Suprapubic skin (tissue), 4 donors: ENCODE data around the gene ZNF425. TPM values are rescaled to one million over a fixed set of nuclear protein-coding genes. Genes with fewer than 3 reads are reported as not detected.

ENCODE experiments used
- DNase-seq, 2 donors: peaks; one replicate each; pipeline ENCODE4 v3.0.0-alpha.2; 2019; ENCODE audit warnings: low spot score in 2 of 2
- H3K27ac ChIP-seq: fragments of 200-600 bp; sonication (generic); one replicate; pipeline ENCODE4 v1.5.1; 2019
- H3K27me3 ChIP-seq: fragments of 200-600 bp; sonication (generic); one replicate; pipeline ENCODE4 v1.5.1; 2019
- H3K36me3 ChIP-seq: fragments of 200-600 bp; sonication (generic); one replicate; pipeline ENCODE4 v1.5.1; 2019
- H3K4me1 ChIP-seq: fragments of 200-600 bp; sonication (generic); one replicate; pipeline ENCODE4 v1.5.1; 2019
- H3K4me3 ChIP-seq: fragments of 200-600 bp; sonication (generic); one replicate; pipeline ENCODE4 v1.5.1; 2019; ENCODE audit warnings: mild to moderate bottlenecking
- H3K9me3 ChIP-seq: fragments of 200-600 bp; sonication (generic); one replicate; pipeline ENCODE4 v1.5.1; 2019
- CTCF ChIP-seq, 2 donors: fragments of 200-600 bp in 1 of 2; fragments of 450-650 bp in 1 of 2; sonication (generic) in 1 of 2; IDR thresholded peaks; one replicate each; pipeline ENCODE4 v1.5.1; 2016 to 2019; ENCODE audit warnings: antibody characterized with exemption in 2 of 2, mild to moderate bottlenecking in 1 of 2, moderate library complexity in 1 of 2
- EP300 ChIP-seq: sonication (generic); formaldehyde crosslinking; IDR thresholded peaks from one replicate; pipeline ENCODE4 v1.6.1; 2017; ENCODE audit warnings: antibody characterized with exemption
- POLR2A ChIP-seq, 2 donors: fragments of 450-650 bp; IDR thresholded peaks; one replicate each; pipeline ENCODE4 v1.6.1; 2017; ENCODE audit warnings: antibody characterized with exemption in 2 of 2, mild to moderate bottlenecking in 2 of 2, moderate library complexity in 2 of 2
- POLR2AphosphoS5 ChIP-seq, 3 donors: sonication (generic); formaldehyde crosslinking; IDR thresholded peaks; one replicate each; pipeline ENCODE4 v1.6.1; 2017; ENCODE audit warnings: antibody characterized with exemption in 3 of 3
- WGBS: methylation state at CpG from one replicate; pipeline ENCODE4 v1.1.5; 2018; 5-methylcytosine and 5-hydroxymethylcytosine counted together
- total RNA-seq, 4 donors: library from RNA; depleted of rRNA; stranded (reverse); fragments of >200 nt; gene quantifications; one replicate each; pipeline ENCODE4 v1.1.0, GENCODE V29; 2016

Gene ZNF425
- total RNA-seq, 4 donors from 2014 or later: 2.6 to 5.9 (median 3.7) TPM

- H3K36me3 ChIP-seq: no peaks in the 10 kb centered on the region
- H3K9me3 ChIP-seq: no peaks in the 10 kb centered on the region
- TF ChIP-seq POLR2AphosphoS5 (IDR thresholded peaks at IDR 0.05): no peak
- no peak for TF ChIP-seq POLR2A (IDR thresholded peaks at IDR 0.05)
- no peaks in the 10 kb centered on the region for H3K27me3 ChIP-seq
- 94% methylated on average over 2 of the region's 2 CpGs for WGBS
- H3K4me3 ChIP-seq: no peak overlapping the region
- peaks cover 6% of the 10 kb centered on the region for H3K4me1 ChIP-seq
- DNase-seq: no peak
- no peak overlapping the region for H3K27ac ChIP-seq
Measured at GRCh38 chr7:149084407-149084806, 41.7 kb downstream of the ZNF425 start.

GRCh38 chr7:149081914-149082313 lies 44.2 kb downstream of the ZNF425 start:
- DNase-seq: no peak

GRCh38 chr7:149077594-149077993 lies 48.5 kb downstream of the ZNF425 start:
- H3K4me3 ChIP-seq: no peak overlapping the region
- no peaks in the 10 kb centered on the region for H3K27me3 ChIP-seq
- H3K4me1 ChIP-seq: peaks cover 10% of the 10 kb centered on the region
- 85% methylated on average over 9 of the region's 9 CpGs for WGBS
- no peaks in the 10 kb centered on the region for H3K9me3 ChIP-seq
- peaks cover 3% of the 10 kb centered on the region for H3K36me3 ChIP-seq
- TF ChIP-seq POLR2A (IDR thresholded peaks at IDR 0.05) (no peak), POLR2AphosphoS5 (IDR thresholded peaks at IDR 0.05) (no peak), EP300 (no peak), CTCF (IDR thresholded peaks at IDR 0.05) (no peak)
- no peak overlapping the region for H3K27ac ChIP-seq
- no peak for DNase-seq

More at GRCh38 chr7:149081914-149082313, 44.2 kb downstream of the ZNF425 start:
- H3K27me3 ChIP-seq: no peaks in the 10 kb centered on the region
- WGBS: 94% methylated on average over 6 of the region's 6 CpGs
- no peaks in the 10 kb centered on the region for H3K36me3 ChIP-seq
- no peaks in the 10 kb centered on the region for H3K9me3 ChIP-seq
- H3K4me3 ChIP-seq: no peak overlapping the region
- H3K27ac ChIP-seq: no peak overlapping the region
- TF ChIP-seq POLR2A (IDR thresholded peaks at IDR 0.05): no peak
- TF ChIP-seq CTCF (IDR thresholded peaks at IDR 0.05): no peak
- no peak for TF ChIP-seq EP300
- TF ChIP-seq POLR2AphosphoS5 (IDR thresholded peaks at IDR 0.05): no peak
- H3K4me1 ChIP-seq: no peaks in the 10 kb centered on the region

- WGBS: 91% methylated on average over 2 of the region's 2 CpGs
Measured at GRCh38 chr7:149075286-149075685, 50.8 kb downstream of the ZNF425 start.

GRCh38 chr7:149074116-149074885 lies 51.8 kb downstream of the ZNF425 start:
- Histone ChIP-seq H3K27me3 (no peaks in the 10 kb centered on the region), H3K36me3 (peaks cover 30% of the 10 kb centered on the region), H3K27ac (peak overlapping the region; percentile 71), H3K4me1 (peaks cover 10% of the 10 kb centered on the region), H3K4me3 (no peak overlapping the region), H3K9me3 (no peaks in the 10 kb centered on the region)
- DNase-seq: no peak
- TF ChIP-seq POLR2AphosphoS5 (IDR thresholded peaks at IDR 0.05) (no peak), POLR2A (IDR thresholded peaks at IDR 0.05) (no peak), CTCF (IDR thresholded peaks at IDR 0.05) (no peak), EP300 (no peak)
- WGBS: 40% methylated on average over 3 of the region's 3 CpGs

More at GRCh38 chr7:149075286-149075685, 50.8 kb downstream of the ZNF425 start:
- Histone ChIP-seq H3K4me1 (peaks cover 10% of the 10 kb centered on the region), H3K27me3 (no peaks in the 10 kb centered on the region), H3K36me3 (peaks cover 24% of the 10 kb centered on the region), H3K27ac (peak overlapping the region; percentile 71), H3K4me3 (no peak overlapping the region), H3K9me3 (no peaks in the 10 kb centered on the region)
- TF ChIP-seq POLR2AphosphoS5 (IDR thresholded peaks at IDR 0.05) (no peak), CTCF (IDR thresholded peaks at IDR 0.05) (no peak), EP300 (no peak), POLR2A (IDR thresholded peaks at IDR 0.05) (no peak)
- no peak for DNase-seq
